HG02981 (cell line): ENCODE measurements around the gene PARD6B.
"Not testable (repeated sequence)": the region's sequence is repeated elsewhere in the genome, so short reads cannot be mapped to it uniquely, and the experiment has no call there.

ENCODE experiments used
- ATAC-seq: cut with Tn5 transposase; IDR thresholded peaks from one replicate; pipeline ENCODE4 v1.9.1; 2021; ENCODE audit warnings: mild to moderate bottlenecking, moderate library complexity; ENCODE audit not compliant: unreplicated experiment

The PARD6B gene

GRCh38 chr20:50743087-50743486 is 11.7 kb downstream of the PARD6B start:
- ATAC-seq: no peak

GRCh38 chr20:50744143-50744792 is 12.9 kb downstream of the PARD6B start:
- no peak for ATAC-seq

- ATAC-seq: no peak
Measured at GRCh38 chr20:50745634-50746137, 14.3 kb downstream of the PARD6B start.

- no peak for ATAC-seq
Measured at GRCh38 chr20:50746138-50746940, 15.0 kb downstream of the PARD6B start.

- ATAC-seq: no peak
Measured at GRCh38 chr20:50747275-50747674, 15.9 kb downstream of the PARD6B start.

GRCh38 chr20:50750145-50750671 is 18.8 kb downstream of the PARD6B start:
- ATAC-seq: no peak

GRCh38 chr20:50753152-50753551 is 21.8 kb downstream of the PARD6B start:
- ATAC-seq: no peak

GRCh38 chr20:50754420-50754819 is 23.0 kb downstream of the PARD6B start:
- no peak for ATAC-seq

- ATAC-seq: no peak
Measured at GRCh38 chr20:50756447-50756846, 25.1 kb downstream of the PARD6B start.

GRCh38 chr20:50758469-50758868 is 27.1 kb downstream of the PARD6B start:
- no peak for ATAC-seq

GRCh38 chr20:50758992-50759391 is 27.6 kb downstream of the PARD6B start:
- no peak for ATAC-seq

GRCh38 chr20:50759678-50760077 is 28.3 kb downstream of the PARD6B start:
- no peak for ATAC-seq

GRCh38 chr20:50762045-50762422 is 30.7 kb downstream of the PARD6B start:
- no peak for ATAC-seq

GRCh38 chr20:50762435-50763220 is 31.2 kb downstream of the PARD6B start:
- ATAC-seq: no peak

- ATAC-seq: not testable (repeated sequence)
Measured at GRCh38 chr20:50763550-50764458, 32.4 kb downstream of the PARD6B start.

- ATAC-seq: not testable (repeated sequence)
Measured at GRCh38 chr20:50765251-50765650, 33.9 kb downstream of the PARD6B start.

- no peak for ATAC-seq
Measured at GRCh38 chr20:50765674-50766073, 34.3 kb downstream of the PARD6B start.

GRCh38 chr20:50766955-50767809 is 35.8 kb downstream of the PARD6B start:
- not testable (repeated sequence) for ATAC-seq

- not testable (repeated sequence) for ATAC-seq
Measured at GRCh38 chr20:50768991-50769390, 37.6 kb downstream of the PARD6B start.
